ENCODE data around the gene COG1.

Gene COG1

GRCh38 chr17:73232587-73233373, 39.9 kb downstream of the COG1 start:
- no peaks in the 10 kb centered on the region for H3K9me2 ChIP-seq (ENCODE audit: low read depth, low read length)
- no peaks in the 10 kb centered on the region for H3K27me3 ChIP-seq (ENCODE audit: insufficient read depth, low read length)
- H2AFZ ChIP-seq (ENCODE audit: low read length), result no peak overlapping the region
- H4K20me1 ChIP-seq (ENCODE audit: insufficient read depth, low read length), result no peaks in the 10 kb centered on the region
- peak overlapping the region; percentile 95 for H3K9ac ChIP-seq (ENCODE audit: low read length)
- H3K9me3 ChIP-seq (ENCODE audit: low read length), result no peaks in the 10 kb centered on the region
- H3K36me3 ChIP-seq (ENCODE audit: insufficient read depth, low read length), result peaks cover 36% of the 10 kb centered on the region
- H3F3A ChIP-seq (ENCODE audit: insufficient read depth, low read length), result no peaks in the 10 kb centered on the region; the same call in 1 of the 2 replicates
- peaks cover 51% of the 10 kb centered on the region for H3K4me1 ChIP-seq (ENCODE audit: insufficient read depth, low read length, severe bottlenecking)
- TF ChIP-seq EZH2 (IDR thresholded peaks at IDR 0.05; ENCODE audit: borderline replicate concordance, low read length) (no peak), CTCF (IDR thresholded peaks at IDR 0.05; ENCODE audit: low read length) (no peak)
- H3K4me3 ChIP-seq (ENCODE audit: low read depth, low read length, poor library complexity, severe bottlenecking), result peak overlapping the region; percentile 97
- H3K4me2 ChIP-seq (ENCODE audit: low read length), result peak overlapping the region; percentile 80
- peaks cover 38% of the 10 kb centered on the region for H3K79me2 ChIP-seq (ENCODE audit: insufficient read depth, low read length)
- peak overlapping the region; percentile 53 for H3K27ac ChIP-seq (ENCODE audit: low read depth, low read length, poor library complexity, severe bottlenecking)

GRCh38 chr17:73234736-73235135, 41.9 kb downstream of the COG1 start:
- H3K4me2 ChIP-seq (ENCODE audit: low read length), result no peak overlapping the region
- H3K9ac ChIP-seq (ENCODE audit: low read length), result no peak overlapping the region
- no peaks in the 10 kb centered on the region for H3K9me3 ChIP-seq (ENCODE audit: low read length)
- no peaks in the 10 kb centered on the region for H3K9me2 ChIP-seq (ENCODE audit: low read depth, low read length)
- H4K20me1 ChIP-seq (ENCODE audit: insufficient read depth, low read length), result no peaks in the 10 kb centered on the region
- peaks cover 28% of the 10 kb centered on the region for H3K79me2 ChIP-seq (ENCODE audit: insufficient read depth, low read length)
- no peak overlapping the region for H3K4me3 ChIP-seq (ENCODE audit: low read depth, low read length, poor library complexity, severe bottlenecking)
- no peak overlapping the region for H3K27ac ChIP-seq (ENCODE audit: low read depth, low read length, poor library complexity, severe bottlenecking)
- peaks cover 47% of the 10 kb centered on the region for H3K4me1 ChIP-seq (ENCODE audit: insufficient read depth, low read length, severe bottlenecking)
- peaks cover 52% of the 10 kb centered on the region for H3K36me3 ChIP-seq (ENCODE audit: insufficient read depth, low read length)
- no peaks in the 10 kb centered on the region for H3F3A ChIP-seq (ENCODE audit: insufficient read depth, low read length)
- no peak for TF ChIP-seq CTCF (IDR thresholded peaks at IDR 0.05; ENCODE audit: low read length)
- TF ChIP-seq EZH2 (IDR thresholded peaks at IDR 0.05; ENCODE audit: borderline replicate concordance, low read length), result no peak
- H3K27me3 ChIP-seq (ENCODE audit: insufficient read depth, low read length), result no peaks in the 10 kb centered on the region
- no peak overlapping the region for H2AFZ ChIP-seq (ENCODE audit: low read length)

- no peaks in the 10 kb centered on the region for H3K27me3 ChIP-seq (ENCODE audit: insufficient read depth, low read length)
- H2AFZ ChIP-seq (ENCODE audit: low read length), result no peak overlapping the region
- no peaks in the 10 kb centered on the region for H3K9me2 ChIP-seq (ENCODE audit: low read depth, low read length)
- H3K4me3 ChIP-seq (ENCODE audit: low read depth, low read length, poor library complexity, severe bottlenecking), result no peak overlapping the region
- H3F3A ChIP-seq (ENCODE audit: insufficient read depth, low read length), result no peaks in the 10 kb centered on the region
- no peaks in the 10 kb centered on the region for H3K9me3 ChIP-seq (ENCODE audit: low read length)
- peaks cover 33% of the 10 kb centered on the region for H3K4me1 ChIP-seq (ENCODE audit: insufficient read depth, low read length, severe bottlenecking)
- TF ChIP-seq EZH2 (IDR thresholded peaks at IDR 0.05; ENCODE audit: borderline replicate concordance, low read length), result no peak
- no peak for TF ChIP-seq CTCF (IDR thresholded peaks at IDR 0.05; ENCODE audit: low read length)
- peaks cover 6% of the 10 kb centered on the region; the same call in 1 of the 2 replicates for H3K79me2 ChIP-seq (ENCODE audit: insufficient read depth, low read length)
- peak overlapping the region; percentile 28; the same call in 1 of the 2 replicates for H3K4me2 ChIP-seq (ENCODE audit: low read length)
- peaks cover 74% of the 10 kb centered on the region for H3K36me3 ChIP-seq (ENCODE audit: insufficient read depth, low read length)
- no peaks in the 10 kb centered on the region for H4K20me1 ChIP-seq (ENCODE audit: insufficient read depth, low read length)
- H3K9ac ChIP-seq (ENCODE audit: low read length), result no peak overlapping the region
- no peak overlapping the region for H3K27ac ChIP-seq (ENCODE audit: low read depth, low read length, poor library complexity, severe bottlenecking)
These were observed 44.9 kb downstream of the COG1 start for GRCh38 chr17:73237714-73238113.

Data from OCI-LY1 (cell line).